ACHN (cell line): Measurements from ENCODE around the gene EML1.

Experiments
- DNase-seq: peaks from one replicate; pipeline ENCODE4 v3.0.0-alpha.2; 2015
- in situ Hi-C: cut with HindIII; loops from 2 replicates; pipeline ENCODE4 v1.10.0; 2017; ENCODE audit warnings: low sequenced_read_pairs, low pct_ligation_motif_present, low pct_unique_long_range_greater_than_20kb

Gene EML1

GRCh38 chr14:99842141-99842540 is 48.9 kb downstream of the EML1 start:
- DNase-seq = no peak
- in situ Hi-C loops = no loop called here

GRCh38 chr14:99846808-99847207 is 53.6 kb downstream of the EML1 start:
- in situ Hi-C loops = no loop called here

GRCh38 chr14:99850709-99851108 is 57.5 kb downstream of the EML1 start:
- no peak for DNase-seq
- in situ Hi-C loops = no loop called here

More at GRCh38 chr14:99846808-99847207, 53.6 kb downstream of the EML1 start:
- DNase-seq = no peak

- in situ Hi-C loops = no loop called here
- DNase-seq = no peak
Measured at GRCh38 chr14:99852578-99852977, 59.4 kb downstream of the EML1 start.

- in situ Hi-C loops = no loop called here
- no peak for DNase-seq
Measured at GRCh38 chr14:99853206-99853605, 60.0 kb downstream of the EML1 start.

- no peak for DNase-seq
- in situ Hi-C loops = no loop called here
Measured at GRCh38 chr14:99854831-99855230, 61.6 kb downstream of the EML1 start.

- DNase-seq = no peak
- in situ Hi-C loops = no loop called here
Measured at GRCh38 chr14:99855271-99855670, 62.1 kb downstream of the EML1 start.

GRCh38 chr14:99857551-99857950 is 64.3 kb downstream of the EML1 start:
- in situ Hi-C loops = no loop called here
- no peak for DNase-seq

GRCh38 chr14:99860219-99860618 is 67.0 kb downstream of the EML1 start:
- no peak for DNase-seq
- in situ Hi-C loops = no loop called here

GRCh38 chr14:99862136-99862535 is 68.9 kb downstream of the EML1 start:
- in situ Hi-C loops = no loop called here
- no peak for DNase-seq

GRCh38 chr14:99863059-99863458 is 69.8 kb downstream of the EML1 start:
- DNase-seq = no peak
- in situ Hi-C loops = no loop called here

- no peak for DNase-seq
- in situ Hi-C loops = no loop called here
Measured at GRCh38 chr14:99865408-99865807, 72.2 kb downstream of the EML1 start.

- in situ Hi-C loops = no loop called here
- no peak for DNase-seq
Measured at GRCh38 chr14:99870617-99871016, 77.4 kb downstream of the EML1 start.

GRCh38 chr14:99871771-99872170 is 78.6 kb downstream of the EML1 start:
- in situ Hi-C loops = no loop called here
- DNase-seq = no peak

GRCh38 chr14:99872786-99873440 is 79.7 kb downstream of the EML1 start:
- in situ Hi-C loops = no loop called here
- DNase-seq = no peak

GRCh38 chr14:99873653-99874052 is 80.4 kb downstream of the EML1 start:
- no peak for DNase-seq
- in situ Hi-C loops = no loop called here

GRCh38 chr14:99874306-99874705 is 81.1 kb downstream of the EML1 start:
- DNase-seq = no peak
- in situ Hi-C loops = no loop called here

GRCh38 chr14:99875421-99875820 is 82.2 kb downstream of the EML1 start:
- DNase-seq = no peak
- in situ Hi-C loops = no loop called here

- in situ Hi-C loops = no loop called here
- DNase-seq = no peak
Measured at GRCh38 chr14:99875836-99876235, 82.6 kb downstream of the EML1 start.

- in situ Hi-C loops = no loop called here
- DNase-seq = no peak
Measured at GRCh38 chr14:99876406-99876805, 83.2 kb downstream of the EML1 start.

GRCh38 chr14:99878563-99878962 is 85.3 kb downstream of the EML1 start:
- in situ Hi-C loops = no loop called here
- DNase-seq = no peak
